PC-9 (cell line): Measurements from ENCODE around the gene SIK3.

ENCODE experiments used
- EZH2 ChIP-seq: fragments of 200-600 bp; sonication (generic); IDR thresholded peaks from 2 replicates; pipeline ENCODE4 v1.8.0; 2017; ENCODE audit warnings: antibody characterized with exemption, low read depth
- TF ChIP-seq, protein P1 (sequence below): fragments of 200-600 bp; sonication (generic); conservative IDR thresholded peaks from 2 replicates; pipeline ENCODE4 v1.6.1; 2017; ENCODE audit warnings: mixed run types, antibody characterized with exemption, mild to moderate bottlenecking, moderate library complexity

DNA sequence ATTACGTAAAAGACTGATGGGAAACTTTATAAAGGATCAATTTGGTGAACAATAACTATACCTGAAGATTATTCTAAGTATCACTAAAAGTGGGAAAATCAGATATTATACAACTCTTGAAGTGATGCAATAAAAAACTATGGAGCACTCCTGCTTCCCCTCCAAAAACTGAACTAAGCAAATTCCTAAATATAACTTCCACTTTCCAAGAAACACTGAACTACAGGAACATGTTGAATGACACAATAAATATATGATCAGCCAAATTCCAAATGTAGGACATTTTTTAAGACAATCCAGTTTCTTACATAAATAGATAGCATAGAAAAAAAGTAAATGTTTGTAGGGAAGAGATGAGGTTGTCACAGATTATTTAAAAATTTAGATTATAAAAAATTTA is 158.7 kb downstream of the SIK3 start:
- TF ChIP-seq, protein P1, sequence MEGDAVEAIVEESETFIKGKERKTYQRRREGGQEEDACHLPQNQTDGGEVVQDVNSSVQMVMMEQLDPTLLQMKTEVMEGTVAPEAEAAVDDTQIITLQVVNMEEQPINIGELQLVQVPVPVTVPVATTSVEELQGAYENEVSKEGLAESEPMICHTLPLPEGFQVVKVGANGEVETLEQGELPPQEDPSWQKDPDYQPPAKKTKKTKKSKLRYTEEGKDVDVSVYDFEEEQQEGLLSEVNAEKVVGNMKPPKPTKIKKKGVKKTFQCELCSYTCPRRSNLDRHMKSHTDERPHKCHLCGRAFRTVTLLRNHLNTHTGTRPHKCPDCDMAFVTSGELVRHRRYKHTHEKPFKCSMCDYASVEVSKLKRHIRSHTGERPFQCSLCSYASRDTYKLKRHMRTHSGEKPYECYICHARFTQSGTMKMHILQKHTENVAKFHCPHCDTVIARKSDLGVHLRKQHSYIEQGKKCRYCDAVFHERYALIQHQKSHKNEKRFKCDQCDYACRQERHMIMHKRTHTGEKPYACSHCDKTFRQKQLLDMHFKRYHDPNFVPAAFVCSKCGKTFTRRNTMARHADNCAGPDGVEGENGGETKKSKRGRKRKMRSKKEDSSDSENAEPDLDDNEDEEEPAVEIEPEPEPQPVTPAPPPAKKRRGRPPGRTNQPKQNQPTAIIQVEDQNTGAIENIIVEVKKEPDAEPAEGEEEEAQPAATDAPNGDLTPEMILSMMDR = no peak
- no peak for TF ChIP-seq EZH2
